Left ventricle myocardium inferior (tissue), 1 donor: Measurements from ENCODE around the gene HTT-AS. TPM values are rescaled to one million over a fixed set of nuclear protein-coding genes. Genes with fewer than 3 reads are reported as not detected.

ENCODE experiments used
- DNase-seq: peaks from one replicate; pipeline ENCODE4 v3.0.0-alpha.2; 2020
- H3K27ac ChIP-seq: fragments of 200-600 bp; replicated peaks from 2 replicates; pipeline ENCODE4 v1.8.0; 2021
- H3K27me3 ChIP-seq: fragments of 200-600 bp; 2 replicates; pipeline ENCODE4 v1.8.0; 2021; ENCODE audit warnings: low read depth
- H3K36me3 ChIP-seq: fragments of 200-600 bp; 2 replicates; pipeline ENCODE4 v1.8.0; 2021
- H3K4me1 ChIP-seq: fragments of 200-600 bp; 2 replicates; pipeline ENCODE4 v1.8.0; 2021
- H3K4me3 ChIP-seq: fragments of 200-600 bp; 2 replicates; pipeline ENCODE4 v1.8.0; 2021; ENCODE audit warnings: mild to moderate bottlenecking, moderate library complexity
- H3K9me3 ChIP-seq: fragments of 200-600 bp; replicated peaks from 2 replicates; pipeline ENCODE4 v1.8.0; 2021
- intact Hi-C: fragments of 100-400 bp; cut with micrococcal nuclease; formaldehyde crosslinking; loops from one replicate; pipeline ENCODE4 v1.11.0; 2022
- total RNA-seq: library from RNA; stranded (reverse); fragmentation: NEBNext Ultra II Directional; extraction: Animal tissue kit (Norgen Biotek cat#: 25700); gene quantifications from one replicate; pipeline ENCODE4 v1.2.1, GENCODE V29; 2021
- TF ChIP-seq, protein P1 (sequence below): fragments of 200-600 bp; IDR thresholded peaks from 2 replicates; pipeline ENCODE4 v1.8.0; 2021; ENCODE audit warnings: antibody characterized with exemption, mild to moderate bottlenecking, borderline replicate concordance
- donor health status: DM: no; HTN: yes; CAD: no; lungs with severe emphysema.

HTT-AS gene
- total RNA-seq, 1 donor from 2014 or later, result not detected

DNA sequence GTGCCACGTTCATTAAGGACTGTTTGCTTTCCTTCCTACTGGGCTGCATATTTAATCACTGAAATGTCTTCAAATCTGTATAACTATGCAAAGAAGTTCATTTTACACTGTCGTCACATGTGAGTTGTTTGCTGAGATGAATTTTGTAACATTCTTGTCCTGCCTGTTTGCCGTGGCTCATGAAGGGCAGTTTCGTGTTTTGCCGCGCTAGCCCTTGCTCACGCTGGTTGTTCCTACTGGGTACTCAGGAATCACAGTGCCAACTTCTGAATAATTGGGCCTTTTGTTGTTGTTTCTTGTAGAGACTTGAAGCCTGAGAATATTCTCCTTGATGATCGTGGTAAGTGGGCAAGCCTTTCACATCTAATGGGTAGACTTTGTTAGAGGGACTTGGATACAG, 52.2 kb downstream of the HTT-AS start:
- intact Hi-C loops, result no loop called here
- Histone ChIP-seq H3K4me3 (no peak overlapping the region), H3K4me1 (no peaks in the 10 kb centered on the region), H3K9me3 (no peaks in the 10 kb centered on the region), H3K36me3 (no peaks in the 10 kb centered on the region), H3K27me3 (no peaks in the 10 kb centered on the region), H3K27ac (no peak overlapping the region)
- no peak for DNase-seq
- TF ChIP-seq, protein P1, sequence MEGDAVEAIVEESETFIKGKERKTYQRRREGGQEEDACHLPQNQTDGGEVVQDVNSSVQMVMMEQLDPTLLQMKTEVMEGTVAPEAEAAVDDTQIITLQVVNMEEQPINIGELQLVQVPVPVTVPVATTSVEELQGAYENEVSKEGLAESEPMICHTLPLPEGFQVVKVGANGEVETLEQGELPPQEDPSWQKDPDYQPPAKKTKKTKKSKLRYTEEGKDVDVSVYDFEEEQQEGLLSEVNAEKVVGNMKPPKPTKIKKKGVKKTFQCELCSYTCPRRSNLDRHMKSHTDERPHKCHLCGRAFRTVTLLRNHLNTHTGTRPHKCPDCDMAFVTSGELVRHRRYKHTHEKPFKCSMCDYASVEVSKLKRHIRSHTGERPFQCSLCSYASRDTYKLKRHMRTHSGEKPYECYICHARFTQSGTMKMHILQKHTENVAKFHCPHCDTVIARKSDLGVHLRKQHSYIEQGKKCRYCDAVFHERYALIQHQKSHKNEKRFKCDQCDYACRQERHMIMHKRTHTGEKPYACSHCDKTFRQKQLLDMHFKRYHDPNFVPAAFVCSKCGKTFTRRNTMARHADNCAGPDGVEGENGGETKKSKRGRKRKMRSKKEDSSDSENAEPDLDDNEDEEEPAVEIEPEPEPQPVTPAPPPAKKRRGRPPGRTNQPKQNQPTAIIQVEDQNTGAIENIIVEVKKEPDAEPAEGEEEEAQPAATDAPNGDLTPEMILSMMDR, result no peak

DNA sequence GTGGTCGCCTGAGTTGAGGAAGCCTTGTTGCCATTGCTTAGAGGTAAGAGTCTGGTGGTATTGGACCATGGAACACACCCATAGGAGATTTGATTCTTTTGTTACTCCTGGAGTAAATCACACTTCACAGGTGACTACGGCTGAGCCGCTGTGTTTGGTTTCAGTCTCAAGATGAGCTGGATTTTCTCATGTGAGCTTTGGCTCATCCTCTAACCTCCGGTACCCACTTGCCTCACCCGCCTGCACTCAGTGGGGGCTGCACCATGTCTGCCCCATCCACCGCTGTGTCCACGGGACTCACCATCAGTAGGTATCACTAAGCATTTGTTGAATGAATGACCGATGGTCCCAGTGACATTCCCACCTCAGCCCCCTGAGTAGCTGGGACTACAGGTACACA, 52.7 kb downstream of the HTT-AS start:
- H3K36me3 ChIP-seq, result no peaks in the 10 kb centered on the region
- intact Hi-C loops, result no loop called here
- DNase-seq, result no peak

DNA sequence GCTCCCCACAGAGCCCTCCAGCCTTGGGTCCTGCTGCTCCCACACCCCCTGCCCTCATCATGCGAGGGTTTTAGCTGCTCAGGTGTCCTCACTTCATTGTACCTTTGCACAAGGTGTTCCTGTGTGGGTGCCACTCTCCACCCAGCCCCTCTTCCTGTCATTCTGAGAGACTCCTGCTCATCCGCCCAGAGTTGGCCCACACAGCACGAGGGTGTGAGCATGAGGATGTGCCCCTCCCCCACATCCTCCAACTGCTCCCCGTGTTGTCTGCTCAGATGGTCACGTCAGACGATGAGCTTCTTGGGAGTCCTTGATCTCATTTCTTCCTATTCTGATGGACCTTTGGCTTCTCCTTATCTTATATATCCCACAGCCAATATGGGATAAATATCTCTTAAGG, 53.2 kb downstream of the HTT-AS start:
- Histone ChIP-seq H3K27ac (no peak overlapping the region), H3K4me3 (no peak overlapping the region), H3K36me3 (no peaks in the 10 kb centered on the region), H3K27me3 (no peaks in the 10 kb centered on the region), H3K9me3 (no peaks in the 10 kb centered on the region), H3K4me1 (no peaks in the 10 kb centered on the region)
- no peak for DNase-seq
- TF ChIP-seq, protein P1, result no peak
- intact Hi-C loops, result no loop called here

More for the DNA sequence above, 52.7 kb downstream of the HTT-AS start:
- Histone ChIP-seq H3K27ac (no peak overlapping the region), H3K4me3 (no peak overlapping the region), H3K9me3 (no peaks in the 10 kb centered on the region), H3K4me1 (no peaks in the 10 kb centered on the region), H3K27me3 (no peaks in the 10 kb centered on the region)
- TF ChIP-seq, protein P1, result no peak

DNA sequence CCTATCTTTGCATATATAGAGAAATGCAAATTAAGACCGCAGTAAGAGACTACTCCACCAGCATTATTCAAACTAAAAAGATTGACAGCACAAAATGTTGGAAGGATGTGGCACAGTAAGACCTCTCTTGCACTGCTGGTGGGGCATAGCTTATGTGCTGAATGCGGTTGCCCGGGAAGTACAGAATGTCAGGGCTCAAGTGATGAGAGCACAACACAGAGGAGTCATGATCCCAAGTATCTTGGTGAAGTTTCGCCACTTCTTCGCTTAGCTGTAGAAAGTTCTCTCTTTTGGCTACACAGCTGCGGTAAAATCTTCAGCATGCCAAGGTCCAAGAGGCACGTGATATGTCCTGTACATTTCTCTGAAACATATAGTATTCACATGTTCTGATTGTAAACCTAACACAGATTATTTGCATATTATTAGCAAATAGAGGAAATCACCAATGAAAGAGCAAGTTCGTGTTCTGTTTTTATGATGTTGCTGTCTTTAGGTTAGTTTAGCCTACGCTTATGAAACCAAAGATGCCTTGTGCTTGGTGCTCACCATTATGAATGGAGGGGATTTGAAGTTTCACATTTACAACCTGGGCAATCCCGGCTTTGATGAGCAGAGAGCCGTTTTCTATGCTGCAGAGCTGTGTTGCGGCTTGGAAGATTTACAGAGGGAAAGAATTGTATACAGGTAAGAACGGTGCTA, 55.0 kb downstream of the HTT-AS start:
- DNase-seq, result no peak

DNA sequence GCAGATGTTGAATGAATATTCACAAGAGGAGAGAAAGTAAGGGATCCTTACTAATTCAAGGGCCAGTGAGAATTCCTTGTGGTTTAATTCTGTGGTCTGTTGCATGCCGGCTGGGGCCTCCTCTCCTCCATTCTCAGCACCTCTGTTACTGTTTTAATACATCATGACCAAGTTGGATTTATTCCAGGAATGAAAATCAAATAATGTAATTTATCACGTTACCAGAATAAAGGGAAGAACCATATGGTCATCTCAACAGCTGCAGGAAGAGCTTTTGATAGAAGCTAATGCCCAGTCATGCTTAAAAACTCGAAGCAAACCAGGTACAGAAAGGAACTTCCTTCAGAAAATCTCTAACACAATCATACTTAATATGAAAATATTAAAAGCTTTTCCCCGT, 56.8 kb downstream of the HTT-AS start:
- Histone ChIP-seq H3K9me3 (no peaks in the 10 kb centered on the region), H3K4me1 (no peaks in the 10 kb centered on the region), H3K36me3 (no peaks in the 10 kb centered on the region), H3K27ac (no peak overlapping the region), H3K4me3 (no peak overlapping the region), H3K27me3 (no peaks in the 10 kb centered on the region)
- intact Hi-C loops, result no loop called here
- TF ChIP-seq, protein P1, result no peak
- DNase-seq, result no peak

More for the DNA sequence above, 55.0 kb downstream of the HTT-AS start:
- no peak overlapping the region for H3K4me3 ChIP-seq
- H3K9me3 ChIP-seq, result no peaks in the 10 kb centered on the region
- intact Hi-C loops, result no loop called here
- no peak overlapping the region for H3K27ac ChIP-seq
- no peaks in the 10 kb centered on the region for H3K36me3 ChIP-seq
- H3K27me3 ChIP-seq, result no peaks in the 10 kb centered on the region
- TF ChIP-seq, protein P1, result no peak
- no peaks in the 10 kb centered on the region for H3K4me1 ChIP-seq
